ENCODE results near the gene ACVR1B. TPM values are rescaled to one million over a fixed set of nuclear protein-coding genes. Genes with fewer than 3 reads are reported as not detected.

Gene ACVR1B
- total and polyA plus RNA-seq, 2 experiments from 2014 or later: 5.7 to 22.4 TPM

DNA sequence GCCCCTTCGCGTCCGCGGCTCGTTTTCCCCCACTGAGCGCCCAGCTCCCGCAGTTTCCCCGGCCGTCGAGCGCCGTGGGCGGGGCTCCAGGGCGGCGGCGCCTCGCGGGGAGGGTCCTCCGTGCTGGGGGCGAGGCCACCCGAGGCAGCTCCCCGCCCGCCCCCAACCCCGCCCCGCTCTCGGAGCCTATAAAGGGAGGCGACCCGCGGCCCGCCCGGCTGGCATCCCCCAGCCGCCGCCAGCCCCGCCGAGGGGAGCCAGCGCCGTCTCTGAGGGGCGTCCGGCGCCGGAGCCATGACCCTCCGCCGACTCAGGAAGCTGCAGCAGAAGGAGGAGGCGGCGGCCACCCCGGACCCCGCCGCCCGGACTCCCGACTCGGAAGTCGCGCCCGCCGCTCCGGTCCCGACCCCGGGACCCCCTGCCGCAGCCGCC is 55.2 kb downstream of the ACVR1B start, which contains the start of gene TAMALIN:
TSS of gene TAMALIN (plus strand) at position 221 of the 432 bp plus-strand sequence. CDS start at position 295, 74 bp downstream.
- H3K27ac ChIP-seq: no peak within 1 kb of the TSS
- DNase-seq (ENCODE audit: low spot score): peak; percentile 80
- H3K4me1 ChIP-seq (ENCODE audit: insufficient read depth): peaks cover 20% of the 10 kb centered on the region
- TF ChIP-seq EZH2phosphoT487 (IDR thresholded peaks at IDR 0.05; ENCODE audit: low read depth, severe bottlenecking, unreplicated experiment) (no peak), EZH2 (IDR thresholded peaks at IDR 0.05; ENCODE audit: borderline replicate concordance) (no peak)
- TF ChIP-seq, protein P1, sequence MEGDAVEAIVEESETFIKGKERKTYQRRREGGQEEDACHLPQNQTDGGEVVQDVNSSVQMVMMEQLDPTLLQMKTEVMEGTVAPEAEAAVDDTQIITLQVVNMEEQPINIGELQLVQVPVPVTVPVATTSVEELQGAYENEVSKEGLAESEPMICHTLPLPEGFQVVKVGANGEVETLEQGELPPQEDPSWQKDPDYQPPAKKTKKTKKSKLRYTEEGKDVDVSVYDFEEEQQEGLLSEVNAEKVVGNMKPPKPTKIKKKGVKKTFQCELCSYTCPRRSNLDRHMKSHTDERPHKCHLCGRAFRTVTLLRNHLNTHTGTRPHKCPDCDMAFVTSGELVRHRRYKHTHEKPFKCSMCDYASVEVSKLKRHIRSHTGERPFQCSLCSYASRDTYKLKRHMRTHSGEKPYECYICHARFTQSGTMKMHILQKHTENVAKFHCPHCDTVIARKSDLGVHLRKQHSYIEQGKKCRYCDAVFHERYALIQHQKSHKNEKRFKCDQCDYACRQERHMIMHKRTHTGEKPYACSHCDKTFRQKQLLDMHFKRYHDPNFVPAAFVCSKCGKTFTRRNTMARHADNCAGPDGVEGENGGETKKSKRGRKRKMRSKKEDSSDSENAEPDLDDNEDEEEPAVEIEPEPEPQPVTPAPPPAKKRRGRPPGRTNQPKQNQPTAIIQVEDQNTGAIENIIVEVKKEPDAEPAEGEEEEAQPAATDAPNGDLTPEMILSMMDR (IDR thresholded peaks at IDR 0.05; ENCODE audit: poor library complexity): no peak
- no peaks in the 10 kb centered on the region for H4K20me1 ChIP-seq (ENCODE audit: insufficient read depth, poor library complexity, severe bottlenecking)
- peaks cover 30% of the 10 kb centered on the region for H3K27me3 ChIP-seq
- 4% methylated on average over 9 of the region's 60 CpGs for WGBS (ENCODE audit: low lambda C conversion rate, missing lambda C conversion rate)
- H3K36me3 ChIP-seq (replicated peaks; ENCODE audit: insufficient read depth, low read depth): no peaks in the 10 kb centered on the region
- H3K79me2 ChIP-seq: no peaks in the 10 kb centered on the region
- H3K4me2 ChIP-seq: peak within 1 kb of the TSS; percentile 98
- no peaks in the 10 kb centered on the region for H3K9me3 ChIP-seq (ENCODE audit: low read depth)
- peak within 1 kb of the TSS; percentile 78 for H2AFZ ChIP-seq
- peak within 1 kb of the TSS; percentile 52 for H3K4me3 ChIP-seq
- no peaks in the 10 kb centered on the region for H3K9me2 ChIP-seq (replicated peaks; ENCODE audit: insufficient read depth)

DNA sequence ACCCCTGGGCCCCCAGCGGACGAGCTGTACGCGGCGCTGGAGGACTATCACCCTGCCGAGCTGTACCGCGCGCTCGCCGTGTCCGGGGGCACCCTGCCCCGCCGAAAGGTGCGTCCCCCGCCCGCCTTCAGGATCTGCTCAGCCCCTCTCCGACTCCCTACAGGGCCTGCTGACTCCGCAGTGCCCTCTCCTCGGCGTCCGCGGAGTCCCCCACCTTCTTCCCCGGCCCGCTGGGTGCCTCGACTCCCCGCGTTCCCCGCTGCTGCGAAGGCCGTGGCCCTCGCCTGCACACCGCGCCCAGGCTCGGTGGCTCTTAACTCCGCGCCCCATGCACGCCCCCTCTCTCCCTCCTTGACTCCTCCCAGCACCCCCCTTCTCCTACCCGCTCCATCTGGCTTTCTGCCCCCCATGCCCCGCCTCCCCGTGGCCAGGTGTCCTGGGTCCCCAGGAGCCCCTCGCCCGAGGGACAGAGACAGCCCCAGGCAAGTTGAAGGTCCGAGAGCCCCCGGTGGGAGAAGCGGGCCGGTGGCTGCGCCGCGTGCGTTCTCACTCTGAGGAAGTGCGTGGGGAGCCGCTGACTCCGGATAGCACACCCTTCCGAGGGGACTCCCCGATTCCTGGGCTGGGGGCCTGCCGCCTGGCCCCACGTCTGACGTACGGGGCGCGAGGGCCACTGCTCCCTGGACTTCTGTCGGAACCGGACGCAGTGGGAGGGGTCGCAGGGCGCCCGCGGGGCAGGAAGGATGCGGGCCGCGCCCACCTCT is 55.8 kb downstream of the ACVR1B start:
- 13% methylated on average over 27 of the region's 72 CpGs for WGBS (ENCODE audit: low lambda C conversion rate, missing lambda C conversion rate)
- DNase-seq (ENCODE audit: low spot score): no peak
- Histone ChIP-seq H3K27ac (no peak overlapping the region), H3K9me2 (replicated peaks; ENCODE audit: insufficient read depth) (no peaks in the 10 kb centered on the region), H3K4me3 (peak overlapping the region; percentile 52), H3K9me3 (ENCODE audit: low read depth) (no peaks in the 10 kb centered on the region), H3K36me3 (replicated peaks; ENCODE audit: insufficient read depth, low read depth) (no peaks in the 10 kb centered on the region), H3K79me2 (no peaks in the 10 kb centered on the region), H3K4me2 (peak overlapping the region; percentile 98), H4K20me1 (ENCODE audit: insufficient read depth, poor library complexity, severe bottlenecking) (no peaks in the 10 kb centered on the region), H3K27me3 (peaks cover 30% of the 10 kb centered on the region), H3K4me1 (ENCODE audit: insufficient read depth) (peaks cover 20% of the 10 kb centered on the region), H2AFZ (peak overlapping the region; percentile 35)
- TF ChIP-seq EZH2phosphoT487 (IDR thresholded peaks at IDR 0.05; ENCODE audit: low read depth, severe bottlenecking, unreplicated experiment) (no peak), EZH2 (IDR thresholded peaks at IDR 0.05; ENCODE audit: borderline replicate concordance) (peak; percentile 75)

DNA sequence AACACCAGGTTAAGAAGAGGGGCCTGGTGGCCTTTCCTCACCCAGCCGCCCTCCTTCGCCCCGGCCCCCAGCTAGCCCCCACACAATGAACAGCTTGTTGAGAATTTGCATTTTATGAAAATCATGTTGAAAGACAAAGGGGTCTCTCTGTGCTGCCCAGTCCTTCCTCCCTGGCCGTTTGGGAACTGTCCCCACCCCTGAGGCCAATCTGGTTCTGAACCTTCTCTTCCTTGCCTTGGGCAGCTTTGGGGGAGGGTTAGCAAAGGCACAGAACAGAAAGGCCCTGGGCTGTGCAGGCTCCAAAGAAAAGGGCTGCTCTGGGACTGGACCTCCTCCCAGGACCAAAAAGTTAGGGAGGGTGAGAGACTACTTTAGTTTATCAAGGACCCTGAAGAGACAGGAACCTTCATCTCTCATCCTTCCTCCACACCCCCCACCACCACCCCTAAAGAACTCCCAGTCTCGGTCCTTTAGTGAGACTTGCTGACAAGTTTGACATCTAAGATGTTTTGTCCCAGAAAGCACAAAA is 56.5 kb downstream of the ACVR1B start:
- TF ChIP-seq, protein P1 (IDR thresholded peaks at IDR 0.05; ENCODE audit: poor library complexity): no peak
- TF ChIP-seq EZH2 (IDR thresholded peaks at IDR 0.05; ENCODE audit: borderline replicate concordance) (no peak), EZH2phosphoT487 (IDR thresholded peaks at IDR 0.05; ENCODE audit: low read depth, severe bottlenecking, unreplicated experiment) (no peak)
- no peak for DNase-seq (ENCODE audit: low spot score)
- Histone ChIP-seq H3K27me3 (peaks cover 30% of the 10 kb centered on the region), H3K4me2 (peak overlapping the region; percentile 98), H4K20me1 (ENCODE audit: insufficient read depth, poor library complexity, severe bottlenecking) (no peaks in the 10 kb centered on the region), H3K36me3 (replicated peaks; ENCODE audit: insufficient read depth, low read depth) (no peaks in the 10 kb centered on the region), H3K9me2 (replicated peaks; ENCODE audit: insufficient read depth) (no peaks in the 10 kb centered on the region), H2AFZ (no peak overlapping the region), H3K9me3 (ENCODE audit: low read depth) (no peaks in the 10 kb centered on the region), H3K27ac (no peak overlapping the region), H3K4me3 (peak overlapping the region; percentile 52), H3K79me2 (no peaks in the 10 kb centered on the region), H3K4me1 (ENCODE audit: insufficient read depth) (peaks cover 20% of the 10 kb centered on the region)
- 63% methylated on average over 5 of the region's 5 CpGs for WGBS (ENCODE audit: low lambda C conversion rate, missing lambda C conversion rate)
